C1 segment of cervical spinal cord (tissue), 14 donors: ENCODE measurements around the gene CCDC88C.
"Not testable (repeated sequence)": the region's sequence is repeated elsewhere in the genome, so short reads cannot be mapped to it uniquely, and the experiment has no call there.

Source experiments
- DNase-seq, 14 donors: peaks; one replicate each; lab custom pipeline; 2025; lab: John Stamatoyannopoulos, UW

CCDC88C gene

GRCh38 chr14:91417120-91417982, at the start of gene CCDC88C:
Gene CCDC88C (minus strand): TSS chr14:91417820. CDS start chr14:91417690, 130 bp downstream.
- DNase-seq = peak in 3 of 14 donors; percentile 12 to 47 (median 44)

GRCh38 chr14:91466192-91466591, 48.6 kb upstream of the CCDC88C start:
- DNase-seq = no peak

- no peak for DNase-seq
Observed at GRCh38 chr14:91464615-91465205, 47.1 kb upstream of the CCDC88C start.

GRCh38 chr14:91458612-91459011, 41.0 kb upstream of the CCDC88C start:
- no peak for DNase-seq

GRCh38 chr14:91456283-91456682, 38.7 kb upstream of the CCDC88C start:
- no peak for DNase-seq

GRCh38 chr14:91454580-91454979, 37.0 kb upstream of the CCDC88C start:
- DNase-seq = no peak

GRCh38 chr14:91454155-91454554, 36.5 kb upstream of the CCDC88C start:
- no peak for DNase-seq

- DNase-seq = no peak
Observed at GRCh38 chr14:91453744-91454143, 36.1 kb upstream of the CCDC88C start.

GRCh38 chr14:91444335-91445020, 26.9 kb upstream of the CCDC88C start:
- no peak for DNase-seq

- no peak for DNase-seq
Observed at GRCh38 chr14:91439345-91439744, 21.7 kb upstream of the CCDC88C start.

GRCh38 chr14:91438845-91439244, 21.2 kb upstream of the CCDC88C start:
- no peak for DNase-seq

- not testable (repeated sequence) for DNase-seq
Observed at GRCh38 chr14:91436266-91436665, 18.6 kb upstream of the CCDC88C start.

GRCh38 chr14:91429385-91429784, 11.8 kb upstream of the CCDC88C start:
- no peak for DNase-seq

GRCh38 chr14:91428931-91429330, 11.3 kb upstream of the CCDC88C start:
- not testable (repeated sequence) for DNase-seq

GRCh38 chr14:91425531-91425944, 7.9 kb upstream of the CCDC88C start:
- not testable (repeated sequence) for DNase-seq

- no peak for DNase-seq
Observed at GRCh38 chr14:91424813-91425530, 7.4 kb upstream of the CCDC88C start.

- no peak for DNase-seq
Observed at GRCh38 chr14:91420686-91421085, 3.1 kb upstream of the CCDC88C start.

GRCh38 chr14:91419451-91419850, 1.8 kb upstream of the CCDC88C start:
- no peak for DNase-seq

- DNase-seq = no peak
Observed at GRCh38 chr14:91419044-91419397, 1.4 kb upstream of the CCDC88C start.

- DNase-seq = peak in 11 of 14 donors; percentile 23 to 66 (median 45)
Observed at GRCh38 chr14:91418387-91419043, 895 bp upstream of the CCDC88C start.

GRCh38 chr14:91417983-91418386, 365 bp upstream of the CCDC88C start:
- peak in 2 of 14 donors; percentile 44 to 64 for DNase-seq
